LoVo (cell line): ENCODE data around the gene MRPS33.
"Not testable (repeated sequence)": the region's sequence is repeated elsewhere in the genome, so short reads cannot be mapped to it uniquely, and the experiment has no call there.

Source experiments
- DNase-seq: peaks from one replicate; pipeline ENCODE4 v3.0.0-alpha.2; 2016; ENCODE audit warnings: low spot score

MRPS33 gene

GRCh38 chr7:141014524-141015395 lies at the start of gene MRPS33:
Gene MRPS33, minus strand, starts transcription at chr7:141014952. Its CDS starts 4,319 bp downstream, at chr7:141010633.
- peak; percentile 100 for DNase-seq

DNA sequence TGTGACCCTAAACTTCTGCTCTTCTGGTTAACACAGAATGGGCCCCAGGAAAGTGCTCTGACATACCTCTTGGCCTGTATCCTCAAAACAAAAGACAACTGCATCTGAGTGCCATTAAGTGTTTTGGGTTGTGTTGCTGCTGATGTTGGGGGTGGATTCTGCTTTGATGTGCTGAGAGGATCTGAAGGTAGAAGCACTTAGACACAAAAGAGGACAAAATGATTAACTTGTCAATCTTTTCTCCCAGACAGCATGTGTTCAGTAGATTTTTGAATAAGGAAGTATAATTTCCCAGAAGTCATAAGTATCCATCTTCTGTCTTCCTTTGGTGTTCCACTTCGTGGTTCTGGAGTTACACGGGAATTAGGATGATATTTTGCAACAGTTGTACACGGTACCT lies 43.0 kb upstream of the MRPS33 start:
- no peak for DNase-seq

- DNase-seq = no peak
Measured at GRCh38 chr7:141055146-141055545, 40.4 kb upstream of the MRPS33 start.

DNA sequence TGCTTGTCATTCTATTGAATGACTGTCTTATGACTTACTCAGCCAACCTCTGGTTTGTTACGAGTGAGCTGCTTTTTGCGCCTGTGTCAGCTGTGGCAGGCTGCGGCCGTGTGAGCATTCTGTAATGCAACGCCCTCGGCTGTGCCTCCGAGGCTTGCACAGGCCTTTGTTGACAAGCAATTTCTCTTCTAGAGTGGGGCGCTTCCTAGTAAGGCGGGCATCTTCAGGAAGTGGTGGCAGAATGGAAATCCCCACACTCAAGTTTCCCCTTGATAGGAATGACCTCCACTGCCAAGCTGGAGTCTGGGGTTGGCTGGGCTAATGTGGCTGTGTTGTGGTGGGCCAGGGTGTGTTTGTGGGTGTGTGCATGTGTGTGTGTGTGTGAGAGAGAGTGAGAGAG lies 38.9 kb upstream of the MRPS33 start:
- DNase-seq = no peak

DNA sequence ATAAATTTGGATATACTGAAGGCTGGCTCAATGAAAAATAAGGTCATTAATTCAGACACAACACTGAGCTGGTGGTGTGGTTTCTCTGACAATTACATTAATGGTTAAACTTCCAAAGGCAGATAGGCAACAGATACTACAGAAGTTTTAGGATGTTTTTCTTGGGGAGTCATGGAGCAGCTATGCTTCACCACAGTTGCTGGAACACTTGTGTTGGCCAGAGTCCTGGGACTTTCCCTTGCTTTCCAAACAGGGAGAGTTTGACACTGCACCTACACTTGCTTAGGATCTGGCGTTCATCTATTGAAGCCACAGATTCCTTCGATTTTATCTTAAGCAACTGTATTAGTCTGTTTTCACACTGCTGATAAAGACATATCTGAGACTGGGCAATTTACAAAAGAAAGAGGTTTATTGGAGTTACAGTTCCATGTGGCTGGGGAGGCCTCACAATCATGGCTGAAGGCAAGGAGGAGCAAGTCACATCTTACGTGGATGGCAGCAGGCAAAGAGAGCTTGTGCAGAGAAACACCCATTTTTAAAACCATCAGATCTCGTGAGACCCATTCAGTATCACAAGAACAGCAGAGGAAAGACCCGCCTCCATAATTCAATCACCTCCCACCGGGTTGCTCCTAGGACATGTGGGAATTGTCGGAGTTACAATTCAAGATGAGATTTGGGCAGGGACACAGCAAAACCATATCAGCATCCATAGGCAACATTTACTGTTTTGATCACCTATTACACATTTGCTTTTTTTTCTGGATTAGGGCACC lies 31.3 kb upstream of the MRPS33 start:
- no peak for DNase-seq

GRCh38 chr7:141045126-141045841 lies 30.5 kb upstream of the MRPS33 start:
- DNase-seq = no peak

DNA sequence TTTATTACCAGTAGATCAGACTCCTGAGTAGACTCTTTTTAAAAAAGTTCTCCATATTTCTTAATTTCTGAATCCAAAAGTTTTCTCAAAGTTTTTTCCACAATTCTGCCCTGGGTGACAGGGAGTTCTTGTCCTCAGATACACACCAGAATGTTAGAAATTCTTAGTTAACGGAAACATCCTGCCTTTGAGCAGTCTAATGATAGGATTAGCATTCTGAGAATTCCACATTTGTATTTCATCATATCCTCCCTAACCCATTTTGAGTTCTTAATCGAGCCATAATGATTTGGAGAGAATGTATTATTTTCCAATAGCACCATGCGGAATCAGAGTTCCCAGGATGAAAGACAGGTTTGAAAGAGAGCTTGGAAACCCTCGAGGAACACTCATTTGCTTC lies 28.9 kb upstream of the MRPS33 start:
- no peak for DNase-seq

DNA sequence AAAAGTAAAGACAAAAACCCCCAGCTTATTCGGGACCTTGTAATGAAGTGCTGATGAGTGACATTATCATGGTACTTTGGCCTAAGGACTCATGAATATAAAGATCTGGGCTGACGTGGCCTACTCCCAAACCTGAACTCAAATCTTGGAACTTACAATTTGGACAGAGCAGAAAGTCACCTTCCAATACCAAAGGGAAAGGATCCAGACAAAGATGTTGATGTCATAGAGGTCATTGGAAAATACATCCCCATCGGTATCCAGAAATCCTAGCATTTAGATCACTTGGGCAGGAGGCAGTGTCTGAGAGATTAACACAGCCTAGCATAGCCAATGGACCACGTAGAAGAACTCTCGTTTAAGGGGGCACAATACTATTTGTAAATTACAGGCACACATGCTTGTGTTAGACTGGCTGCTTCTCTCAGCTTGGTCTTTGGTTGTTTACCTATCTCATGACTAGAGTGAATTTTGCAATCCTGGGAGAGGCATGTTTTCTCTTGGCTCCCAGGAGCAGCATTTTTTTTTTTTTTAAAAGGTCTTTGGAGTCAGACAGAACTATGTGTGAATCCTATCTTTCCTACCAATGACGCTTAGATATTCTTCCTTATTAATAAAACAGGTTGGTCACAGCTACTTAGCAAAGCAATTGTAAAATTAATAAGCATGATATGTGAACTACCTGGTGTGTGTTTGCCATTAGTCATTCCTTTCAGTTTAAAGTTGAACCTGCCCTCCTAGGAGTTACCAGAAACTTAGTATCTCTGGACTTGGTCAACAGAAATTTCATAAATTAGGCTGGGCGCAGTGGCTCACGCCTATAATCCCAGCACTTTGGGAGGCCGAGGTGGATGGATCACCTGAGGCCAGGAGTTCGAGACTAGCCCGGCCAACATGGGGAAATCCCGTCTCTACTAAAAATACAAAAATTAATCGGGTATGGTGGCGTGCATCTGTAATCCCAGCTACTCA lies 27.8 kb upstream of the MRPS33 start:
- DNase-seq = no peak

- DNase-seq = no peak
Measured at GRCh38 chr7:141039376-141039775, 24.6 kb upstream of the MRPS33 start.

DNA sequence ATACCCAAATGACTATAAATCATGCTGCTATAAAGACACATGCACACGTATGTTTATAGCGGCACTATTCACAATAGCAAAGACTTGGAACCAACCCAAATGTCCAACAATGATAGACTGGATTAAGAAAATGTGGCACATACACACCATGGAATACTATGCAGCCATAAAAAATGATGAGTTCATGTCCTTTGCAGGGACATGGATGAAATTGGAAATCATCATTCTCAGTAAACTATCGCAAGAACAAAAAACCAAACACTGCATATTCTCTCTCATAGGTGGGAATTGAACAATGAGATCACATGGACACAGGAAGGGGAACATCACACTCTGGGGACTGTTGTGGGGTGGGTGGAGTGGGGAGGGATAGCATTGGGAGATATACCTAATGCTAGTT lies 23.3 kb upstream of the MRPS33 start:
- DNase-seq = not testable (repeated sequence)

GRCh38 chr7:141032539-141033323 lies 18.0 kb upstream of the MRPS33 start:
- DNase-seq = not testable (repeated sequence)

GRCh38 chr7:141028767-141029166 lies 14.0 kb upstream of the MRPS33 start:
- DNase-seq = no peak

- DNase-seq = no peak
Measured at GRCh38 chr7:141027043-141027442, 12.3 kb upstream of the MRPS33 start.

DNA sequence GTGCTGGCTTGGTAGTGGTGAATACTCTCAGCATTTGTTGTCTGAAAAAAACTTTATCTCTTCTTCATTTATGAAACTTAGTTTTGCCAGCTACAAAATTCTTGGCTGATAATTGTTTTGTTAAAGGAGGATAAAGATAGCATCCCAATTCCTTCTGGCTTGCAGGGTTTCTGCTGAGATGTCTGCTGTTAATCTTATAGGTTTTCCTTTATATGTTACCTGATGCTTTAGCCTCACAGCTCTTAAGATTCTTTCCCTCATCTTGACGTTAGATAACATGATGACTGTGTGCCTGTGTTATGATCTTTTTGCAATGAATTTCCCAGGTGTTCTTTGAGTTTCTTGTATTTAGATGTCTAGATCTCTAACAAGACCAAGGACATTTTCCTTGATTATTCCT lies 9.9 kb upstream of the MRPS33 start:
- no peak for DNase-seq

DNA sequence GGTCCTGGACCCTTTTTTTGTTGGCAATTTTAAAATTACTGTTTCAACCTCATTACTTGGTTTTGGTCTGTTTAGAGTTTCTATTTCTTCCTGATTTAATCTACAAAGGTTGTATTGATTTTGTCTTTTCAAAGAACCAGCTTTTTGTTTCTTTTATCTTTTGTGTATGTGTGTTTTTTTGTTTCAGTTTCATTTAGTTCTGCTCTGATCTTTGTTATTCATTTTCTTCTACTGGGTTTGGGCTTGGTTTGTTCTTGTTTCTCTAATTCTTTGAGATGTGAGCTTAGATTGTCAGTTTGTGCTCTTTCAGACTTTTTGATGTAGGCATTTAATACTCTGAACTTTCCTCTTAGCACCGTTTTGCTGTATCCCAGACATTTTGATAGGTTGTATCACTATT lies 8.5 kb upstream of the MRPS33 start:
- no peak for DNase-seq

- DNase-seq = no peak
Measured at GRCh38 chr7:141017555-141017954, 2.8 kb upstream of the MRPS33 start.

DNA sequence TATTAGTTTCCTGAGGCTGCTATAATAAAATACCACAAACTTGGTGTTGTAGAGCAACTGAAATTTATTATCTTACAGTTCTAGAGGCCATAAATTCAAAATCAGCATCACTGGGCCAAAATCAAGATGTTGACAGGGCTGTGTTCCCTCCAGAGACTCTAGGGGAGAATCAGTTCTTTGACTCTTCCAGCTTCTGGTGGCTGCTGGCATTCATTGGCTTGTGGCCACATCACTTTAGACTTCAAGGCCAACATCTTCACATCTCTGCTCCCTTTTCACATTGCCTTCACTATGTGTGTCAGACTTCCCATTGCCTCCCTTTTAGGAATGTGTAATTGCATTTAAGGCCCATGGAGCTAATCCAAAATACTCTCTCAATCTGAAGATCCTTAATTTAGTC lies 1.6 kb upstream of the MRPS33 start:
- DNase-seq = no peak

GRCh38 chr7:141014125-141014523 lies 628 bp downstream of the MRPS33 start:
- no peak for DNase-seq

DNA sequence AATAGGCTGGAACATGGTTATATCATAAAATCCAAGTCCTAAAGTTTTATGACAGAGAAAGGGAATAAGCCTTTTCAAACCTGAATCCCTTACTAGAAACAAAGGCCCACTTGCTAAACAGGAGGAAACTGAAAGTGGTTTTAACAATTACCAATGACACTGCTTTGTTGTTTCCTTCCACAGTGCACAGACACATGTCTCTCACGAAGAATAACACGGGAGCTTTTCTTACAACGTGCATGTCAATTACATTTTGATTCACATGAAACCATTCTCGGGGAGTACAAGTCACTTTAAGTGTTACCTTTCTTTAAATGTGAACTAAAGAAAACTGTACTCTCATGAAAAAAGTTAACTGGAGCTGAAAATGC lies 1.4 kb downstream of the MRPS33 start:
- DNase-seq = no peak

DNA sequence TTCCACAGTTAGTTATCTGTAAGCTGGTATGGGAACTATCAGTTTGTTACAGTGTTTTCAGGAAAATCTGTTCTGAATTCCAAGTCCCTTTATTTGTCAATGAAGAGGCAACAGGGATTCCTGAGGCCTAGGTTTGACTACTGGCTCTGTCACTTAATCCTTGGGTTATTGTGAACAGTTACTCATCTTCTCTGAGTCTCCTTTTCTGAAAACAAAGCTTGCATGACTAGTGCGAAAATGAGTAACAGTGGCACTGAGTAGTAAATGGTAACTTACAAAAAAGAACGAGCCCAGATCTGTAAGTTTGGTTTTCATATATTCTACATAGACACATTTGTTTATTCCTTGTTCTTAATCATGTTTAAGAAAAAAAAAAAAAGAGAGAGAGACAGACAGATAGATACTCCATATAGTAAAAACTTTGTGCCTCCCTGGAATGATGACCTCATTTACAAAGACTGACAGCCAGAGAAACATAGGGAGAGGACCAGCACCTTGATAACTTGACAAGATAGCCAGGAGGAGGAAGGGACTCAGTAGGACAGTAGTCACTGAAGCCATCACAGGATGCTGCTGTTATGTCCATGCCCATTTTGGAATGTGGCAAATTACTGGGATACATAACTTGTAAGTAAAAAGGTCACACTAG lies 1.9 kb downstream of the MRPS33 start:
- DNase-seq = no peak
